Fibroblast of peridontal ligament (primary cell): ENCODE results near the gene CLPSL1.
A peak's percentile ranks its signal among the peaks of the same experiment; 100 is the strongest.
"Not testable (repeated sequence)": the region's sequence is repeated elsewhere in the genome, so short reads cannot be mapped to it uniquely, and the experiment has no call there.

Experiments used
- DNase-seq: peaks from one replicate; pipeline ENCODE4 v3.0.0-alpha.2; 2010; ENCODE audit errors: extremely low read depth

CLPSL1 gene

GRCh38 chr6:35780719-35781118 is at the start of gene CLPSL1:
Gene CLPSL1 (plus strand): TSS chr6:35781019. CDS start chr6:35781111, 92 bp downstream.
- no peak for DNase-seq

- peak; percentile 60 for DNase-seq
Observed at GRCh38 chr6:35731414-35731735, 49.4 kb upstream of the CLPSL1 start.

GRCh38 chr6:35731736-35732532 is 48.9 kb upstream of the CLPSL1 start:
- DNase-seq = peak; percentile 76

- DNase-seq = no peak
Observed at GRCh38 chr6:35733633-35734032, 47.2 kb upstream of the CLPSL1 start.

- DNase-seq = not testable (repeated sequence)
Observed at GRCh38 chr6:35734319-35734718, 46.5 kb upstream of the CLPSL1 start.

- no peak for DNase-seq
Observed at GRCh38 chr6:35735452-35735851, 45.4 kb upstream of the CLPSL1 start.

GRCh38 chr6:35736253-35736894 is 44.4 kb upstream of the CLPSL1 start:
- DNase-seq = peak; percentile 55

GRCh38 chr6:35736982-35737412 is 43.8 kb upstream of the CLPSL1 start, which contains the start of gene ARMC12:
Gene ARMC12 (plus strand): TSS chr6:35737032. CDS start chr6:35737109, 77 bp downstream.
- no peak for DNase-seq

GRCh38 chr6:35737413-35738211 is 43.2 kb upstream of the CLPSL1 start:
- DNase-seq = peak; percentile 92

- no peak for DNase-seq
Observed at GRCh38 chr6:35739645-35740524, 40.9 kb upstream of the CLPSL1 start.

GRCh38 chr6:35742842-35743241 is 38.0 kb upstream of the CLPSL1 start:
- no peak for DNase-seq

GRCh38 chr6:35745509-35745908 is 35.3 kb upstream of the CLPSL1 start:
- DNase-seq = no peak

- no peak for DNase-seq
Observed at GRCh38 chr6:35746516-35746915, 34.3 kb upstream of the CLPSL1 start.

- DNase-seq = no peak
Observed at GRCh38 chr6:35747877-35748276, 32.9 kb upstream of the CLPSL1 start.

GRCh38 chr6:35750557-35750956 is 30.3 kb upstream of the CLPSL1 start:
- DNase-seq = no peak

- no peak for DNase-seq
Observed at GRCh38 chr6:35751594-35751993, 29.2 kb upstream of the CLPSL1 start.

GRCh38 chr6:35752330-35752729 is 28.5 kb upstream of the CLPSL1 start:
- DNase-seq = no peak

GRCh38 chr6:35754452-35755277 is 26.2 kb upstream of the CLPSL1 start:
- peak; percentile 25 for DNase-seq

GRCh38 chr6:35755278-35755924 is 25.4 kb upstream of the CLPSL1 start:
- no peak for DNase-seq
